Loucy (cell line): ENCODE measurements around the gene MAPT.

Experiments
- CTCF ChIP-seq: fragments of 200-600 bp; sonication (generic); conservative IDR thresholded peaks from 2 replicates; pipeline ENCODE4 v1.5.1; 2014; ENCODE audit warnings: mild to moderate bottlenecking, antibody characterized with exemption, low read length
- EZH2phosphoT487 ChIP-seq: fragments of 200-600 bp; IDR thresholded peaks from 2 replicates; pipeline ENCODE4 v1.6.1; 2018; ENCODE audit warnings: antibody characterized with exemption, mild to moderate bottlenecking, moderate library complexity, borderline replicate concordance

GRCh38 chr17:46003907-46004748, 109.8 kb downstream of the MAPT start:
- TF ChIP-seq CTCF: no peak
- TF ChIP-seq EZH2phosphoT487: no peak
